ENCODE data around the gene SLC22A13.
"Not testable (repeated sequence)": the region's sequence is repeated elsewhere in the genome, so short reads cannot be mapped to it uniquely, and the experiment has no call there.

SLC22A13 gene

GRCh38 chr3:38318766-38319671 is 53.4 kb downstream of the SLC22A13 start:
- no peak for DNase-seq (ENCODE audit: low read depth, low spot score)
- H3K27ac ChIP-seq: no peak overlapping the region

DNA sequence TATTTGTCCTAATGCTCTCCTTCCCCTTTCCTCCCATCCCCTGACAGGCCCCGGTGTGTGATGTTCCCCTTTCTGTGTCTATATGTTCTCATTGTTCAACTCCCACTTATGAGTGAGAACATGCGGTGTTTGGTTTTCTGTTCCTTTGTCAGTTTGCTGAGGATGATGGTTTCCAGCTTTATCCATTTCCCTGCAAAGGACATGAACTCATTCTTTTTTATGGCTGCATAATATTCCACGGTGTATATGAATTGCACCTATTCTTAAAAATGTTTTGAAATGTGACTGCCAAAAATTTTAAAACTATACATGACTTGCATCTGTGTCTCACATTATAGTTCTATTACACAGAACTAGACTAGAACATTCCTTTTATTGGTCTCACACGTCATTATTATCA is 55.0 kb downstream of the SLC22A13 start:
- not testable (repeated sequence) for H3K27ac ChIP-seq; DNase-seq (ENCODE audit: low read depth, low spot score)

DNA sequence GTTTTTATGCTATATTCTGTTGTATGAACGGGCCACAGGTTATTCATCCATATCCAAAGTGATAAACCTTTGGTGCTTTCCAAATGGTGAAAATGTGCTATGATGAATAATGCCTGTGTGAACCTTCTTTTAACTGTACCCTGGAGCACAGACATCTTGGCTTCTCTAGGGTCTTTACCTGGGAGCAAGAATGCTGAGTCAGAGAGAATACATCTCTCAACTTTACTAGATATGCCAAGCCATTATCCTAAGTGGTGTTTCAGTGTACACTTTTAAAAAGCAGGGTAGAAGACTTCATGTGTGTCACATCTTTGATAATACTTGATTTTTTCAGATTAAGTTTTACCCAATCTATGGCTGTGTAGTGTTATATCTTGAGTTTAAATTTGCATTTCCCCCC is 57.4 kb downstream of the SLC22A13 start:
- H3K27ac ChIP-seq: no peak overlapping the region
- no peak for DNase-seq (ENCODE audit: low read depth, low spot score)

GRCh38 chr3:38325256-38325655 is 59.6 kb downstream of the SLC22A13 start:
- no peak for DNase-seq (ENCODE audit: low read depth, low spot score)
- H3K27ac ChIP-seq: no peak overlapping the region

- DNase-seq (ENCODE audit: low read depth, low spot score): peak; percentile 69
- peak overlapping the region; percentile 51 for H3K27ac ChIP-seq
Observed at GRCh38 chr3:38327335-38328009, 61.9 kb downstream of the SLC22A13 start.

Measured in epithelial cell of prostate (primary cell).